GM18498 (cell line): Measurements from ENCODE around the gene HABP4.
A peak's percentile ranks its signal among the peaks of the same experiment; 100 is the strongest.

Source experiments
- ATAC-seq: cut with Tn5 transposase; IDR thresholded peaks from one replicate; pipeline ENCODE4 v1.9.1; 2021; ENCODE audit warnings: mild to moderate bottlenecking, moderate library complexity; ENCODE audit not compliant: unreplicated experiment

HABP4 gene

GRCh38 chr9:96449845-96450612 lies at the start of gene HABP4:
HABP4 (plus strand) TSS chr9:96450169; CDS start chr9:96450280, 111 bp downstream.
- ATAC-seq = peak; percentile 94

- no peak for ATAC-seq
Observed at GRCh38 chr9:96408409-96409280, 41.3 kb upstream of the HABP4 start.

DNA sequence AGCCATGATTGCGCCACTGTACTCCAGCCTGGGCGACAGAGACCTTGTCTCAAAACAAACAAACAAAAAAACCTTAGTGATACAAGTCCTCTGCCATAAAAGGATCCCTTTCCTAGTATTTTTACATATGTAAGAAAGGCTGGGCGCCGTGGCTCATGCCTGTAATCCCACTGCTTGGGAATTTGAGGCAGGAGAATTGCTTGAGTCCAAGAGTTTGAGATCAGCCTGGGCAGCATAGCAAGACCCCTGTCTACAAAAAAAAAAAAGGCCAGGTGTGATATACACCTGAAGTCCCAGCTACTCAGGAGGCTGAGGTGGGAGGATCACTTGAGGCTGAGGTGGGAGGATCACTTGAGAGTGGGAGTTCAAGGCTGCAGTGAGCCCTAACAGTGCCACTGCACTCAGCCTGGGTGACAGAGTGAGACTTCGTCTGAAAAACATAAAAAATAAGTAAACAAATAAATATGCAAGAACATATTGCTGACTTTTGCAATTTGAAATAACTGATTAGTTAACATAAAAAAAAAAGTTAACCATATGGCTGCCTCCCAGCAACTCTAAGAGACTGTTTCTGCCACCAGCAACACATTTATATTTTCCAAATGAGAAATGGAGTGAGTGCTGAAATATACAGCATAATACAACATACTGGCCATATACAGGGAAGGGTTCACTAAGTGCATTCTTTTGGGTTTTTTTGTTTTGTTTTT lies 38.7 kb upstream of the HABP4 start:
- no peak for ATAC-seq

- ATAC-seq = no peak
Observed at GRCh38 chr9:96412174-96412913, 37.6 kb upstream of the HABP4 start.

GRCh38 chr9:96413302-96414221 lies 36.4 kb upstream of the HABP4 start:
- ATAC-seq = no peak

GRCh38 chr9:96417051-96417586 lies 32.9 kb upstream of the HABP4 start:
- peak; percentile 26 for ATAC-seq

GRCh38 chr9:96417661-96418082 lies 32.3 kb upstream of the HABP4 start:
- peak; percentile 0 for ATAC-seq

- ATAC-seq = peak; percentile 73
Observed at GRCh38 chr9:96418083-96418919, 31.7 kb upstream of the HABP4 start, which contains the start of gene ZNF367. ZNF367 (minus strand) TSS chr9:96418370; CDS start chr9:96418032, 338 bp downstream.

GRCh38 chr9:96418920-96419690 lies 30.9 kb upstream of the HABP4 start:
- peak; percentile 39 for ATAC-seq

DNA sequence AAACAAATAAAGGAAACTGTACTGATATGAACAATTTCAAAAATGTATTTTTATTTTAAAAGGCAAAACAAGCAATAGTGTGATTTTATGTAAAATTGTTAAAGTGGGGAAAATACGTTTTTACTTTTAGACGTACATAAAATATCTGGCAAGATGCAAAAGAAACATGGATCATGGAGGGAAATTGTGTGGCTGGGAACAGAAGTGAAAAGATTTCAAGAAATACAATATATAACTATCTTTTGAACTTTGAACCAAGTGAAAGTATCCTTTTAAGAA lies 30.3 kb upstream of the HABP4 start:
- ATAC-seq = no peak

DNA sequence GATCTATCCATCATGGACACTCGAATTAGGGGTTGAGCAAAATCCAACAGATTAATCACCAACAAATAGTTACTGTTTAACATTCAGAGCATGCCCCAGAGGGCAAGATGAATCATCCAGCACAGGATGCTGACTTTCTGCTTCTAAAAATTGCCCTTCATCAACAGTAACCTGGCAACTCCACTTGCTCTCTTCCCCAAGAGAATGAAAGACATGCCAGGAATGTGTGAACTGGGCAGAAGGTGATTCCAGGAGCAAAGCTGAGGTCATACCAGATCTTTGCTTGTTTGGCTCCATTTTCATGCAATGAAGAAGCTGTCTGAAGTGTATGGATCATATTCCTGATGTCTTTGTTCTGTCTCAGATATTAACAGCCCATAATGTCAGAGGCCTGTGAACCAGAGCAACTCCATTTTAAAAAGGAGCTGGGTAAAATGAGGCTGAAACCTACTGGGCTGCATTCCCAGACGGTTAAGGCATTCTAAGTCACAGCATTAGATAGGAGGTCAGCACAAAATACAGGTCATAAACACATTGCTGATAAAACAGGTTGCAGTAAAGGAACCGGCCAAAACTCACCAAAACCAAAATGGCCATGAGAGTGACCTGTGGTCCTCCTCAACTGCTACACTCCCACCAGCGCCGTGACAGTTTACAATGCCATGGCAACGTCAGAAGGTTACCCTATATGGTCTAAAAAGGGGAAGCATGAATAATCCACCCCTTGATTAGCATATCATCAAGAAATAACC lies 29.3 kb upstream of the HABP4 start:
- ATAC-seq = no peak

GRCh38 chr9:96423322-96423984 lies 26.5 kb upstream of the HABP4 start:
- no peak for ATAC-seq

GRCh38 chr9:96423985-96424336 lies 26.0 kb upstream of the HABP4 start:
- no peak for ATAC-seq

GRCh38 chr9:96425500-96426169 lies 24.3 kb upstream of the HABP4 start:
- ATAC-seq = no peak

DNA sequence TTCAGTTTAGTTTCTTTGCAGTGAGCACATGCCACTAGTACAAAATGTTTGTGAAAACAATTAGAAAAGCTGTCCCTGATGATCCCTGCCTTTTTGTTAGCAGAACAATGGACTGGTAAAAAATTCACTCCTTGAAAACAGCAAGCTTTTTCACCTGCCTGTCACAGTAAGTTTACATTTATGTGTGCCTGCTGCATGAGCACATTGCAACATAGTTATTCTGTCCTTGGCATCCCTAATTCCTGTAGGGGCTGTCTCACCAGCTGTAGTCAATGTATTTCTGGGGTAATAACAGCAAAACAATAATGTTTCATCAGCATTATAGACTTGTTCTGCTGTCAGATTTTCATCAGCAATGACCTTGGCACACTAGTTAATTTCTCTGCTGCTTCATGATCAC lies 20.2 kb upstream of the HABP4 start:
- no peak for ATAC-seq

DNA sequence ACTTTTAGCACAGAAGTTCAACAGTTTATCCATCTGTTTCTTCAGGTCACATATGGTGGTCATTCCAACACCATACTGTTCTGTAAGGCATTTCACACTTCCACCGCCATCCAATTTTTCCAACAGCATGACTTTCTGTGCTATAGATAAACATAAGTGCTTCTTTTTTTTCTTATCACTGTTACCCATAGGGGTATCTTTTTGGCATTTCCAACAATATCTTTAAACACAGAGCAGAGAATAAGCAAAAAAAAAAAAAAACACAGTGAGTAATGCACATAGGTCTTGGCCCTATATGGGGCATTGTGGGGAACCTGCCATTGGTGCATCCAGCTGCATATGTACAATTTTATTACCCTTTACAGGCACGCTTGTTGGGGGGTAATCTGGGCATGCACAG lies 19.6 kb upstream of the HABP4 start:
- no peak for ATAC-seq
